AG04449 (cell line): Measurements from ENCODE around the gene GOLGA6L2.
"Not testable (repeated sequence)": the region's sequence is repeated elsewhere in the genome, so short reads cannot be mapped to it uniquely, and the experiment has no call there.

Source experiments
- CTCF ChIA-PET: fragments of 350-600 bp; formaldehyde crosslinking; extraction: SDS; loops from one replicate; lab custom pipeline; 2021; ENCODE audit warnings: antibody characterized with exemption; lab: Yijun Ruan, JAX
- POLR2A ChIA-PET: fragments of 400-600, 350-600 bp; formaldehyde crosslinking; extraction: SDS; loops from one replicate; lab custom pipeline; 2020; ENCODE audit warnings: antibody characterized with exemption, inconsistent platforms; lab: Yijun Ruan, JAX
- DNase-seq: peaks from one replicate; pipeline ENCODE4 v3.0.0-alpha.2; 2010; ENCODE audit warnings: low read depth, low spot score
- H3K4me3 ChIP-seq: 2 replicates; pipeline ENCODE4 v1.5.1; 2011; ENCODE audit warnings: low read depth, mild to moderate bottlenecking, control low read depth, low read length
- CTCF ChIP-seq: IDR thresholded peaks from one replicate; pipeline ENCODE4 v1.5.1; 2011; ENCODE audit warnings: mild to moderate bottlenecking, moderate library complexity, low read length, control low read depth, inconsistent platforms; ENCODE audit not compliant: insufficient read depth; ENCODE audit errors: missing control alignments

GOLGA6L2 gene

GRCh38 chr15:23436421-23436820, 10.6 kb downstream of the GOLGA6L2 start:
- ChIA-PET POLR2A (no interaction called here), CTCF (no interaction called here)
- DNase-seq: no peak
- TF ChIP-seq CTCF: no peak
- H3K4me3 ChIP-seq: no peak overlapping the region

- POLR2A ChIA-PET, H3K4me3 ChIP-seq, DNase-seq, CTCF ChIA-PET: not testable (repeated sequence)
Observed at GRCh38 chr15:23434699-23435098, 12.3 kb downstream of the GOLGA6L2 start.

GRCh38 chr15:23425327-23425726, 21.7 kb downstream of the GOLGA6L2 start:
- DNase-seq, H3K4me3 ChIP-seq, CTCF ChIA-PET, POLR2A ChIA-PET: not testable (repeated sequence)

- POLR2A ChIA-PET: no interaction called here
- CTCF ChIA-PET: no interaction called here
- no peak for DNase-seq
Observed at GRCh38 chr15:23424111-23424904, 22.7 kb downstream of the GOLGA6L2 start.

GRCh38 chr15:23422946-23423708, 23.9 kb downstream of the GOLGA6L2 start:
- H3K4me3 ChIP-seq: no peak overlapping the region
- ChIA-PET CTCF (no interaction called here), POLR2A (no interaction called here)
- no peak for TF ChIP-seq CTCF
- DNase-seq: no peak

More at GRCh38 chr15:23424111-23424904, 22.7 kb downstream of the GOLGA6L2 start:
- H3K4me3 ChIP-seq: no peak overlapping the region
- TF ChIP-seq CTCF: no peak

- H3K4me3 ChIP-seq: no peak overlapping the region
- ChIA-PET CTCF (no interaction called here), POLR2A (no interaction called here)
- no peak for DNase-seq
- TF ChIP-seq CTCF: no peak
Observed at GRCh38 chr15:23422099-23422945, 24.7 kb downstream of the GOLGA6L2 start.
